Fibroblast of the aortic adventitia (primary cell): ENCODE data around the gene SRI. TPM values are rescaled to one million over a fixed set of nuclear protein-coding genes. Genes with fewer than 3 reads are reported as not detected.

Experiments
- DNase-seq: peaks from one replicate; pipeline ENCODE4 v3.0.0-alpha.2; 2010; ENCODE audit warnings: low read depth
- H3K4me3 ChIP-seq: 2 replicates; pipeline ENCODE4 v1.5.1; 2011; ENCODE audit warnings: low read depth, mild to moderate bottlenecking, control low read depth, low read length, moderate library complexity
- total RNA-seq: library from RNA; depleted of rRNA; stranded (reverse); fragments of >200 nt; gene quantifications from 2 replicates; pipeline ENCODE4 v1.2.3, GENCODE V29; 2012; ENCODE audit warnings: low replicate concordance
- TF ChIP-seq, protein P1 (sequence below): IDR thresholded peaks from 2 replicates; pipeline ENCODE4 v1.5.1; 2011; ENCODE audit warnings: mild to moderate bottlenecking, low read length, control low read depth, inconsistent platforms; ENCODE audit not compliant: insufficient read depth

SRI gene
- total RNA-seq, 1 donor, result 135 TPM

DNA sequence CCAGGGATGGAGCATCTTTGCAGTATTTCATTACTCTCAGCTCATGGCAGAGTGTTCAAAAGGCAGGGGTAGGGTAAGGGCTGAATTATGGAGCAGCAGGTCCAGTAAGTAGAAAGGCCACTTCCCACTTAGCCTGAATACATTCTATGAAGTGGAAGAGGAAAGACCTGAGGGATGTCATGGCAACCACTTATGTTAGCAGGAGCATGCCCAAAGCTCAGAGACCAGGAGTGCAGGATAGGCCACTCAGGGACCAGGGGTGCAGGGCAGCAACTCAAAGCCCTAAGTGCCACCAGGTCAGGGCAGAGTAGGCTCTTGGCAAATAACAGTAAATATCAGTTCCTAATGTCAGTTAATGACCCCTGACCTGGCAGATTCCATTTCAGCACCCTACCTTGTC, 3.6 kb downstream of the SRI start:
- no peak for DNase-seq
- TF ChIP-seq, protein P1, sequence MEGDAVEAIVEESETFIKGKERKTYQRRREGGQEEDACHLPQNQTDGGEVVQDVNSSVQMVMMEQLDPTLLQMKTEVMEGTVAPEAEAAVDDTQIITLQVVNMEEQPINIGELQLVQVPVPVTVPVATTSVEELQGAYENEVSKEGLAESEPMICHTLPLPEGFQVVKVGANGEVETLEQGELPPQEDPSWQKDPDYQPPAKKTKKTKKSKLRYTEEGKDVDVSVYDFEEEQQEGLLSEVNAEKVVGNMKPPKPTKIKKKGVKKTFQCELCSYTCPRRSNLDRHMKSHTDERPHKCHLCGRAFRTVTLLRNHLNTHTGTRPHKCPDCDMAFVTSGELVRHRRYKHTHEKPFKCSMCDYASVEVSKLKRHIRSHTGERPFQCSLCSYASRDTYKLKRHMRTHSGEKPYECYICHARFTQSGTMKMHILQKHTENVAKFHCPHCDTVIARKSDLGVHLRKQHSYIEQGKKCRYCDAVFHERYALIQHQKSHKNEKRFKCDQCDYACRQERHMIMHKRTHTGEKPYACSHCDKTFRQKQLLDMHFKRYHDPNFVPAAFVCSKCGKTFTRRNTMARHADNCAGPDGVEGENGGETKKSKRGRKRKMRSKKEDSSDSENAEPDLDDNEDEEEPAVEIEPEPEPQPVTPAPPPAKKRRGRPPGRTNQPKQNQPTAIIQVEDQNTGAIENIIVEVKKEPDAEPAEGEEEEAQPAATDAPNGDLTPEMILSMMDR, result no peak
- H3K4me3 ChIP-seq, result no peak overlapping the region

DNA sequence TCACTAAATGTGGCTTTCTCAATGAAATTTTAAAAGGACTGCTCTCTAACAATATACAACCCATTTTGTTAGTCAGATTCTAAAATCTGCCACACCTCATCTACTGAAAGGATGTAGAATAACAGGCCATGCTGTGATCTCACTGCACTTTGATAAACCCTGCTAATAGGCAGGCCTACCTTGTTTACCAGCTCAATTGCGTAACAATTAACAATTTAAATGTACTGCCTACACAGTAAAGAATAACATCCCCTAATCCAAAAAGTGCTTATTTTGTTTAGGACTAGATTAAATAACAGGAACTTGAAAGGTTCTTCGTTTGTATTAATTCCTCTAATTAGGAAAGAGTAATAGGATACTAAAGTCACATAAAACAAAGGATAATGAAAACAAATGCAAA, 4.5 kb downstream of the SRI start:
- no peak for DNase-seq
- no peak overlapping the region for H3K4me3 ChIP-seq
- TF ChIP-seq, protein P1, result no peak

DNA sequence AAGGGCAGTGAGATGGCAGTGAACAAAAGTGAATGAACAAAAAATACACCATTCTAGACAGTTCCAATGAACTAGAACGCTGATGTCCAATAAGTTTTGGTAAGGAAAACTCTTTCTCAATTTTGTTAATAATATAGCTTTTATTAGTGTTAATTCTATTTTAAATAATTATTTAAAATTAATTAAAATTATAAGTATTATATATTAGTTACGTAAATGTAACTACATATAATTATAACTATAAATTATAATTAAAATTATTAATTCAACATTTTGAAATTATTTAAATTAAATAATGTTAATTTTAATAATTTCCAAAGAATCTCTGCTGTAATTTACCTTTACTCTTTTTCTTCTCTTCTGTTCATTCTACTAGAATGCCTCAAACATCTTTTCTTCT, 5.4 kb downstream of the SRI start:
- no peak overlapping the region for H3K4me3 ChIP-seq
- DNase-seq, result no peak
- TF ChIP-seq, protein P1, result no peak

DNA sequence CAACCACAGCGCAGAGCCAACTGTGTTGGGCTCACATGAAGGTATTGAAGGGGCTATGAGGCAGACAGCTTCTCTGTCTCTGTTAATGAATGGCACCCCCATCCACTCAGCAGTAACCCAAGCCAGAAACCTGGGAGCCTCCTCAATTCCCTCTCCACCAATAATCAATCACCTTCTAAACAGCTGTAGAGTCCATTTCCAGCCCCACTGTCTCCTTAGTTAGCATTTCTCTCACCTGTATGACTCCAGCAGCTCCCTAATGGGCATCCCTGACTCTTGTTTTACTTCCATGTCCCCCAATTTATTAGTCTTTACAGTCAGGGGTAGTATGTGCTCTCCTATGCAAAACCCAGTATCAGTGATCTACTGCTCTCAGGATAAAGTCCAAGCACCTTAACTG, 6.9 kb downstream of the SRI start:
- no peak for DNase-seq
- TF ChIP-seq, protein P1, result no peak
- no peak overlapping the region for H3K4me3 ChIP-seq

DNA sequence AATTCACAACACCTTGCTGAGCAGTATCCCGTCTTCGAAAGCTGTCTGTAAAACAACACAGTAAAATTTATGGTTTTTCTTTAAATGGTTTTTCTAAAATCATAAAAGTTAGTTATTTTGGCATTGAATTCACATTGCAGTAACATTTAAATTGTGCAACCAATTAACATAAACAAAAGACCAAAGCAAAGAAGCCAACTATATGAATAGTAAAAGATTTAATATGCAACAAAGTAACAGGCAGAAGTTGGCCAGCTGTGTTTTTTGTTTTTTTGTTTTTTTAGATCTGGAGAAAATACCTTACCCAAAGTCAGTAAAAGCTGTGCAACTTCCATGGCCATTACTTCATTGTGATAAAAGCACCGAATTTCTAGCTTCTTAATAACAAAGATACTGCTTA, 11.3 kb downstream of the SRI start:
- H3K4me3 ChIP-seq, result no peak overlapping the region
- TF ChIP-seq, protein P1, result no peak
- DNase-seq, result no peak

DNA sequence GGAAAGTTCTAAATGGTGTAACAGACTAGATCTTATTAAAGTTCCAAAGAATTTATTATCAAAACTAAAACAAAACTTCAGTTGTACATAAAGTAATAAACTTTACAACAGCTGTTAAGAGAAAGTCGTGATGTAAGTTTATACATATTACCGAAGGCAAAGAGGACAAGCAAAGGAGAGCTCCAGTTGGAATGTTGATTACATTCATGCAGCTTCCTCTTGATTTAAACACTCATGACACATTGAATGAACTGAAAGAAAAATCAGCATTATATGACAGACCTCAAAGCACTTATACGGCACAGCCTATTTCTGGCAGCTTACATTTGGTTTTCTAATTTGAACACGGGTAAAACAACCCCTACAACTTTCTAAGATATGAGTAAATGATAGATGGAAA, 13.6 kb downstream of the SRI start:
- TF ChIP-seq, protein P1, result no peak
- H3K4me3 ChIP-seq, result no peak overlapping the region
- DNase-seq, result no peak

DNA sequence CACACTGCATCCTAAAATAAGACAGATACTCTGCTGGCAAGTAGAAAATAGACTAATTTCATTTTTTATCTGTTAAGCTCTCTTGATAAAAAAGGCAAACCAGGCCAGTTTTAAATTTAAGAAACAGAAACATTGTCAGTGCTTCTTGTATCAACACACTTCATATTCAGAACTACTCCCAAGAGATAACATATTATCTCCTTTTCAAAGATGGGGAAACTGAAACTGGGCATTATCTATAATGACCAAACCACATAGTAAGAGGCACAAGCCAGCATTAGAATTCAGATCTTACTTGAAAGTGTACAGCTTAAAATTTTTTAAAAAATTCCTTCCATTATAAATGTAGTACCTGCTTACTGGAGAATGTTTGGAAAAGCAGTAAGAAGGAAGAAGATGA, 14.7 kb downstream of the SRI start:
- no peak for DNase-seq
- H3K4me3 ChIP-seq, result no peak overlapping the region
- TF ChIP-seq, protein P1, result no peak
